IPS-15b (cell line): ENCODE results near the gene GMDS.

Source experiments
- H3K27me3 ChIP-seq: one replicate; pipeline ENCODE4 v1.6.1; 2013; ENCODE audit warnings: low read length; ENCODE audit not compliant: control insufficient read depth, insufficient read depth
- H3K36me3 ChIP-seq: one replicate; pipeline ENCODE4 v1.6.1; 2013; ENCODE audit warnings: low read length; ENCODE audit not compliant: control insufficient read depth, insufficient read depth
- H3K4me1 ChIP-seq: one replicate; pipeline ENCODE4 v1.6.1; 2013; ENCODE audit warnings: mild to moderate bottlenecking, low read length; ENCODE audit not compliant: control insufficient read depth, insufficient read depth
- H3K4me3 ChIP-seq: one replicate; pipeline ENCODE4 v1.5.1; 2013; ENCODE audit warnings: low read depth, low read length
- H3K9ac ChIP-seq: one replicate; pipeline ENCODE4 v1.6.1; 2013; ENCODE audit warnings: low read depth, mild to moderate bottlenecking, low read length
- H3K9me3 ChIP-seq: one replicate; pipeline ENCODE4 v1.6.1; 2013; ENCODE audit warnings: mild to moderate bottlenecking, low read length; ENCODE audit not compliant: control insufficient read depth, insufficient read depth

Gene GMDS

DNA sequence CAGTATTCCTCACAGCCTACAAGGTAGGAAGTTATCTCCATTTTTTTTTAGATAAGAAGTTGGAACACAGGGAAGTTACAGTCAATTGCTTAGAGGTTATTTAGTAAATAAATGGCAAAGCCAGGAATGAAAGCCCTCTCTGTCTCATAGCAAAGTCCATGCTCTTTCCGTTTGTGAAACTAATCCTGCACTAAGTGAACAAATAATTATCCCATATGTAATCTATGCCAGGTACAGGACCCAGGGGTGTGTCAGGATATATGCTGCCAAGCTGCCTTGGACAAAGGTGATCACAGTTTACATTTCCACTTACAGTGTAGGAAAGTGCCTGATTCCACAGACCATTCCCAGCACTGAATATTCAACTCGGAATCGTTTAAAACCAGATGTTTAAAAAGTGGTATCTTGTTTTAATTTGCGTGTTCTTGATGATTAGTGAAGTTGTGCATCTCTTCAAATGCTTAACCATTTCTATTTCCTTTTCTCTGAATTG is 13.6 kb upstream of the GMDS start:
- Histone ChIP-seq H3K27me3 (no peaks in the 10 kb centered on the region), H3K36me3 (no peaks in the 10 kb centered on the region), H3K9ac (no peak overlapping the region), H3K4me3 (no peak overlapping the region), H3K9me3 (no peaks in the 10 kb centered on the region), H3K4me1 (no peaks in the 10 kb centered on the region)

- no peaks in the 10 kb centered on the region for H3K27me3 ChIP-seq
- H3K9ac ChIP-seq: no peak overlapping the region
- no peaks in the 10 kb centered on the region for H3K36me3 ChIP-seq
- H3K4me1 ChIP-seq: no peaks in the 10 kb centered on the region
- H3K4me3 ChIP-seq: no peak overlapping the region
- no peaks in the 10 kb centered on the region for H3K9me3 ChIP-seq
These were observed 12.7 kb upstream of the GMDS start for GRCh38 chr6:2258112-2258511.

DNA sequence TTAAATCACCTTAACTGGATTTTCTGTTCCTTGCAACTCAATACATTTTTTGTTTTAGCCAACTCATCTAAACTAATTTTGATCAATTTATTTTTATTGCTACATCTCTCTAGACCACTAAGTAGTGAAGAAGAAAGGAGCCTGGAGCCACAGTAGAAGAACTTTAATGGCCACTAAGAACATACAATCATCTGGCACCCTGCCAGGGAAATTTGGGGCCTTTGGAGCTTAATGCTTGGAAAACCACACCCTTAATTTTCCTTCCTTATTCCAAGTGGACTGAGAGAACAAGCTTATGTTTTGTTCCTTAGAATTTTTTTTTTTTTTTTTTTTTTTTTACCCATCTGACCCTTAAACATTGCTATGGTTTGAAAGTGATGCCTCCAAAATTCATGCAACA is 12.0 kb upstream of the GMDS start:
- Histone ChIP-seq H3K9me3 (no peaks in the 10 kb centered on the region), H3K36me3 (no peaks in the 10 kb centered on the region), H3K27me3 (no peaks in the 10 kb centered on the region), H3K4me3 (no peak overlapping the region), H3K9ac (no peak overlapping the region), H3K4me1 (no peaks in the 10 kb centered on the region)

DNA sequence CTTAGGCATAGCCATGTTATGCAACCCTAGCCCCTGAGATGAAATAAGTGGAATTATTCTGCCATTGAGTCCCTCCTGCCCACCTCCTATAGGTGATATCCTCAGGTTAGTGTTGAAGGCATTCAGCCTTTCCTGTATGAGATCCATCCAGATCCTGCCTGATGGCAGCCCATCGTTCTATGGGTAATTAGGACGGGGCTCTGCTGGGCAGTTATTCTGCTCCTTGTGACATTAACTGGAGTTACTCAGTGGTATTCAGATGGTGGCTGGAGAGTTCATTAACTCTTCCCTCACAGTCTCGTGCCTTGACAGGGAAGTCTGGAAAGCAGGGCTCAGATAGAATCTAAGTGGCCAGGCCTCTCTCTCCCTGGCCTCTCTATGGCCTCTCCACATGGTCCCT is 9.3 kb upstream of the GMDS start:
- Histone ChIP-seq H3K36me3 (no peaks in the 10 kb centered on the region), H3K9me3 (no peaks in the 10 kb centered on the region), H3K4me1 (no peaks in the 10 kb centered on the region), H3K9ac (no peak overlapping the region), H3K27me3 (no peaks in the 10 kb centered on the region), H3K4me3 (no peak overlapping the region)

DNA sequence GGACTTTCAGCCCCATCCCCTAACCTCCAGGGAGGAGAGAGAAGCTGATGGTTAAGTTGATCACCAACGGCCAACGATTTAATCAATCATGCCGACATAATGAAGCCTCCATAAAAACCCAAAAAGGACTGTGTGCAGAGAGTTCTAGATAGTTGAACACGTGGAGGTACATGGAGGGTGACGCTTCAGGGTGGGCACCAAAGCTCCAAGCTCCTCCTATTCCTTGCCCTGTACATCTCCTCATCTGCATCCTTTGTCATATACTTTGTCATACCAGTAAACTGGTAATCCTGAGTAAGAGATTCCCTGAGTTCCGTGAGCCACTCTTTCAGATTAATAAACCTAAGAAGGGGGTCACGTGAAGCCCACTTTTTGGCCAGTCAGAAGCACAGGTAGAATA is 3.7 kb upstream of the GMDS start:
- H3K36me3 ChIP-seq: no peaks in the 10 kb centered on the region
- no peaks in the 10 kb centered on the region for H3K9me3 ChIP-seq
- peaks cover 4% of the 10 kb centered on the region for H3K4me1 ChIP-seq
- H3K27me3 ChIP-seq: no peaks in the 10 kb centered on the region
- H3K9ac ChIP-seq: no peak overlapping the region
- H3K4me3 ChIP-seq: no peak overlapping the region

DNA sequence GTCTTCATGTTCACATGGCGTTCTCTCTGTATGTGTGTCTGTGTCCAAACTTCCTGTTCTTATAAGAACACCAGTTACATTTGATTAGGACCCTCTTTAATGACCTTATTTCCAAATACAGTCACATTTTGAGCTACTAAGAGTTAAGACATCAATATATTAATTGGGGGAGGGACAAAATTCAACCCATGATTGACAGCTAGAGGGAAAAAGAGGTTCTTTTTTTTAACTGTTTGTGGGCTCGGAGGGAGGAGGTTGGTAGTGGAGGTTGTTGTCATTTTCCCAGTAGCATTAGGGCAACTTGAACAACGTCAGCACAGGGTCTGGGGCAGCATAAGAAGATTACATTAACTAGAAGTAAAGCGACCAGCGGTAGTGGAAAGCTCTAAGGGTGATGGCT is 2.3 kb upstream of the GMDS start:
- no peak overlapping the region for H3K4me3 ChIP-seq
- H3K27me3 ChIP-seq: no peaks in the 10 kb centered on the region
- no peak overlapping the region for H3K9ac ChIP-seq
- no peaks in the 10 kb centered on the region for H3K9me3 ChIP-seq
- H3K4me1 ChIP-seq: peaks cover 4% of the 10 kb centered on the region
- H3K36me3 ChIP-seq: no peaks in the 10 kb centered on the region

- Histone ChIP-seq H3K9ac (peak overlapping the region; percentile 71), H3K36me3 (no peaks in the 10 kb centered on the region), H3K9me3 (no peaks in the 10 kb centered on the region), H3K4me1 (peaks cover 13% of the 10 kb centered on the region), H3K27me3 (no peaks in the 10 kb centered on the region), H3K4me3 (peak overlapping the region; percentile 85)
These were observed 765 bp upstream of the GMDS start for GRCh38 chr6:2245877-2246863.

DNA sequence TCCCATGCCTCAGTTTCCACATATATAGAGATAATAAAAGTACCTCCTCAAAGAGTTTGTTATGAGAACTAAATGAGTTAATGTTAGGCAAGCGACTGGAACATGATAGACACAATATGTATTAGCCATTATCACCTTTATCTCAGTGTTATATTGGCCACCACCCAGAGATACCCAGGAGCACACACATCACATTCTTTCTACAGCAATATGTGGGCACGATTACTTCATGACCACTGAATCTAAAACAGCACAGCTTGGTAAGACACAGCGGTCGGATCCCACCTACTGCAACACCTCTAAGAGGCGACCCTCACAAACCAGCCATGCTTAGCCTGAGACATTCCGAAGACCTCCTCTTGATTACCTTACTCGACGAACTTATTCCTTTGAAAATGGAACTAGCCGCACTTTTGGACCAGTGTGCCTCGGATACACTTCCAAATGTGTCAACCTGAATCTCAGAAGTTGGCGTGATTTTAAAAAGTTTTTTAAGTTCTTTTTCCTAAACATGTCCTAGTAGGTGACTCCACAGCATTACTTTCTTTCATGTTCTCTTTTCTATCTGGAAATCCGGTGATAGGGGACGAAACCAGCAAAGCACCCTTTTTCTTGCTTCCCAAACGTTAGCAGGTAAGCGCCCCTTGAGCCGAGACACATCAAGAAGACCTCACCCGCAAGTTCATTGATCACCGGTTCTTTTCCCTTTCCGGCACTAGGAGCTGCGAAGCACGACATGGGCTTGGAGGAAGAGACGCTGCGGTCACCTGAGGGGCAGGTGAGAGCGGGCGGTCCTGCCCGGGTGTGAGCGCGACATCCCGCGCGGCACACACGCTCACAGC is 923 bp downstream of the GMDS start:
- peak overlapping the region; percentile 81 for H3K4me3 ChIP-seq
- H3K9ac ChIP-seq: peak overlapping the region; percentile 38
- H3K36me3 ChIP-seq: no peaks in the 10 kb centered on the region
- peaks cover 20% of the 10 kb centered on the region for H3K4me1 ChIP-seq
- no peaks in the 10 kb centered on the region for H3K9me3 ChIP-seq
- H3K27me3 ChIP-seq: no peaks in the 10 kb centered on the region

DNA sequence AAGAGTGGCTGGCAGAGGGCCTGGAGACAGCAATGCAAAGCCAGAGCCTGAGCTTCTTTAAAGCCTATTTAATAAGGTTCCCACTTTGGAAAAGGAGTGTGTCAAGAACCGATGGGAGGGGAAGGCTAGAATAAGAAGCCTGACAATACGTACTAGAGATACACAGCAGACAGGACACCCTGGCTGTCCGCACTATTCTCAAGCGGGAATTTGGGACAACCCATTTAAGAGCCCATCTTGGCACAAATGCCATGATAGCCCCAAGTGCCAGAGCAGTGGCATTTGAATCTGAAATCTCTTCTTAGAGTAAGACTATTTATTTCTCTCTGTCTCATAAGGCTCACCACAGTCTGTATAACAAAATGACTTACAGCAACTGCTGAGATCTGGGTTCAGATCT is 3.1 kb downstream of the GMDS start:
- H3K9me3 ChIP-seq: no peaks in the 10 kb centered on the region
- H3K9ac ChIP-seq: no peak overlapping the region
- no peak overlapping the region for H3K4me3 ChIP-seq
- H3K4me1 ChIP-seq: peaks cover 20% of the 10 kb centered on the region
- no peaks in the 10 kb centered on the region for H3K27me3 ChIP-seq
- H3K36me3 ChIP-seq: no peaks in the 10 kb centered on the region

DNA sequence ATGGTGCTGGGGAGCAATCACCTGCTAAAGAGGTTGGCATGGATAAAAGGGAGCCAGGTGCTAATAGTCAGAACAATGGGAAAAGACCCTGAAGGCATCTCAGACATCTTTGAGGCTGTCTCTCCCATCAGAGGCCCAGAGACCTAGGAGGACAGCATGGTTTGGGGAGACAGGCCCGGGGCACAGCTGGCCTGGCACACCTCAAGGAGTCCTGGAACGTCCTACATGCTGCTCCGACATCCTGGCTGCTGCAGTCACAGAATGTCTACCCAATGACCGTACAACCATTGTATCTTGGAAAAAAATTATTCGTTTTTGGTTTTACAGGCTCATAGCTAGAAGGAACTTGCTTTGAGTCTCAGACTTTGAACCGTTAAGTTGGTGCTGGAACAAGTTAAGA is 4.4 kb downstream of the GMDS start:
- Histone ChIP-seq H3K36me3 (no peaks in the 10 kb centered on the region), H3K27me3 (no peaks in the 10 kb centered on the region), H3K9ac (no peak overlapping the region), H3K9me3 (no peaks in the 10 kb centered on the region), H3K4me1 (peaks cover 16% of the 10 kb centered on the region), H3K4me3 (no peak overlapping the region)

GRCh38 chr6:2237001-2237400 is 8.4 kb downstream of the GMDS start:
- Histone ChIP-seq H3K27me3 (no peaks in the 10 kb centered on the region), H3K9me3 (no peaks in the 10 kb centered on the region), H3K9ac (no peak overlapping the region), H3K4me1 (peaks cover 18% of the 10 kb centered on the region), H3K4me3 (no peak overlapping the region), H3K36me3 (no peaks in the 10 kb centered on the region)
